Measurements from ENCODE around the gene DCD. TPM values are rescaled to one million over a fixed set of nuclear protein-coding genes. Genes with fewer than 3 reads are reported as not detected.

Gene DCD
- polyA plus RNA-seq, 1 donor from 2014 or later, result not detected

GRCh38 chr12:54631551-54631950, 16.6 kb downstream of the DCD start:
- no peak overlapping the region for H3K27ac ChIP-seq (ENCODE audit: low read length)
- peaks cover 10% of the 10 kb centered on the region for H3K9me3 ChIP-seq (ENCODE audit: low read length)
- H3K9ac ChIP-seq (ENCODE audit: low read length), result no peak overlapping the region
- no peak overlapping the region for H2AFZ ChIP-seq (ENCODE audit: low read depth, low read length)
- no peaks in the 10 kb centered on the region for H3K27me3 ChIP-seq (ENCODE audit: insufficient read depth, low read depth, low read length)
- no peaks in the 10 kb centered on the region for H4K20me1 ChIP-seq (ENCODE audit: insufficient read depth)
- no peaks in the 10 kb centered on the region for H3K36me3 ChIP-seq (ENCODE audit: insufficient read depth, low read length)
- H3K9me2 ChIP-seq (ENCODE audit: insufficient read depth, low read length), result no peaks in the 10 kb centered on the region
- H3K4me2 ChIP-seq (ENCODE audit: low read length), result no peak overlapping the region
- no peaks in the 10 kb centered on the region for H3F3A ChIP-seq (ENCODE audit: insufficient read depth, low read length, poor library complexity, severe bottlenecking)
- no peaks in the 10 kb centered on the region for H3K79me2 ChIP-seq (replicated peaks; ENCODE audit: insufficient read depth, low read length)
- TF ChIP-seq REST (IDR thresholded peaks at IDR 0.05; ENCODE audit: borderline replicate concordance) (no peak), EZH2 (IDR thresholded peaks at IDR 0.05; ENCODE audit: borderline replicate concordance, insufficient read depth, low read length, poor library complexity, severe bottlenecking) (no peak), RAD21 (conservative IDR thresholded peaks at IDR 0.05) (no peak), EP300 (conservative IDR thresholded peaks at IDR 0.05; ENCODE audit: poor library complexity, severe bottlenecking) (no peak), MXI1 (conservative IDR thresholded peaks at IDR 0.05; ENCODE audit: poor library complexity, severe bottlenecking) (no peak), POLR2AphosphoS5 (IDR thresholded peaks at IDR 0.05) (no peak), SMC3 (conservative IDR thresholded peaks at IDR 0.05; ENCODE audit: poor library complexity) (no peak), TAF1 (IDR thresholded peaks at IDR 0.05; ENCODE audit: low read depth) (no peak), CTCF (IDR thresholded peaks at IDR 0.05; ENCODE audit: poor library complexity, severe bottlenecking) (no peak)
- no peak overlapping the region for H3K4me3 ChIP-seq (ENCODE audit: low read length)

GRCh38 chr12:54629925-54630324, 18.2 kb downstream of the DCD start:
- Histone ChIP-seq H3K27me3 (ENCODE audit: insufficient read depth, low read depth, low read length) (no peaks in the 10 kb centered on the region), H3K9me3 (ENCODE audit: low read length) (peaks cover 10% of the 10 kb centered on the region), H3K4me2 (ENCODE audit: low read length) (no peak overlapping the region), H3K4me3 (ENCODE audit: low read length) (no peak overlapping the region), H3K79me2 (replicated peaks; ENCODE audit: insufficient read depth, low read length) (no peaks in the 10 kb centered on the region), H4K20me1 (ENCODE audit: insufficient read depth) (no peaks in the 10 kb centered on the region), H3K9me2 (ENCODE audit: insufficient read depth, low read length) (no peaks in the 10 kb centered on the region), H3F3A (ENCODE audit: insufficient read depth, low read length, poor library complexity, severe bottlenecking) (no peaks in the 10 kb centered on the region), H3K9ac (ENCODE audit: low read length) (no peak overlapping the region), H3K27ac (ENCODE audit: low read length) (no peak overlapping the region), H2AFZ (ENCODE audit: low read depth, low read length) (no peak overlapping the region), H3K36me3 (ENCODE audit: insufficient read depth, low read length) (no peaks in the 10 kb centered on the region)
- TF ChIP-seq EP300 (conservative IDR thresholded peaks at IDR 0.05; ENCODE audit: poor library complexity, severe bottlenecking) (no peak), MXI1 (conservative IDR thresholded peaks at IDR 0.05; ENCODE audit: poor library complexity, severe bottlenecking) (no peak), RAD21 (conservative IDR thresholded peaks at IDR 0.05) (no peak), POLR2AphosphoS5 (IDR thresholded peaks at IDR 0.05) (no peak), CTCF (IDR thresholded peaks at IDR 0.05; ENCODE audit: poor library complexity, severe bottlenecking) (no peak), TAF1 (IDR thresholded peaks at IDR 0.05; ENCODE audit: low read depth) (no peak), EZH2 (IDR thresholded peaks at IDR 0.05; ENCODE audit: borderline replicate concordance, insufficient read depth, low read length, poor library complexity, severe bottlenecking) (no peak), SMC3 (conservative IDR thresholded peaks at IDR 0.05; ENCODE audit: poor library complexity) (no peak)
